Retinal pigment epithelial cell (primary cell): ENCODE results near the gene CDO1.

ENCODE experiments used
- DNase-seq: peaks from one replicate; pipeline ENCODE4 v3.0.0-alpha.2; 2010; ENCODE audit warnings: low read depth
- H3K4me3 ChIP-seq: 2 replicates; pipeline ENCODE4 v1.5.1; 2011; ENCODE audit warnings: mild to moderate bottlenecking, low read length, control low read depth, moderate library complexity
- CTCF ChIP-seq: conservative IDR thresholded peaks from 2 replicates; pipeline ENCODE4 v1.5.1; 2011; ENCODE audit warnings: low read depth, low read length, control low read depth, inconsistent platforms

CDO1 gene

GRCh38 chr5:115816226-115817081, at the start of gene CDO1:
Gene CDO1 (minus strand): TSS chr5:115816659. CDS start chr5:115816397, 262 bp downstream.
- TF ChIP-seq CTCF = no peak
- peak; percentile 44 for DNase-seq
- H3K4me3 ChIP-seq = peak within 1 kb of the TSS; percentile 86

GRCh38 chr5:115859378-115859777, 42.9 kb upstream of the CDO1 start:
- no peak overlapping the region for H3K4me3 ChIP-seq
- DNase-seq = no peak
- no peak for TF ChIP-seq CTCF

- DNase-seq = no peak
- no peak for TF ChIP-seq CTCF
- no peak overlapping the region for H3K4me3 ChIP-seq
These were observed 41.9 kb upstream of the CDO1 start for GRCh38 chr5:115858396-115858795.

- no peak overlapping the region for H3K4me3 ChIP-seq
- no peak for TF ChIP-seq CTCF
- DNase-seq = no peak
These were observed 41.3 kb upstream of the CDO1 start for GRCh38 chr5:115857626-115858349.

- no peak for DNase-seq
- TF ChIP-seq CTCF = no peak
- H3K4me3 ChIP-seq = no peak overlapping the region
These were observed 40.6 kb upstream of the CDO1 start for GRCh38 chr5:115857057-115857479.

- TF ChIP-seq CTCF = no peak
- no peak overlapping the region for H3K4me3 ChIP-seq
- DNase-seq = no peak
These were observed 39.5 kb upstream of the CDO1 start for GRCh38 chr5:115855959-115856358.

GRCh38 chr5:115854139-115854538, 37.7 kb upstream of the CDO1 start:
- DNase-seq = no peak
- H3K4me3 ChIP-seq = no peak overlapping the region
- TF ChIP-seq CTCF = no peak
